ENCODE data around the gene CHSY1.

- TF ChIP-seq CTCF (IDR thresholded peaks at IDR 0.05 in 2 of 3, conservative IDR thresholded peaks at IDR 0.05 in 1 of 3; ENCODE audit: control insufficient read depth in 2 of 3, extremely low read depth in 1 of 3, insufficient read depth in 1 of 3, low read depth in 3 of 3, low read length in 3 of 3) (no peak), POU2F2 (IDR thresholded peaks at IDR 0.05; ENCODE audit: borderline replicate concordance, low read depth, low read length) (no peak), EP300 (IDR thresholded peaks at IDR 0.05; ENCODE audit: borderline replicate concordance in 1 of 2, control insufficient read depth in 1 of 2, low read depth in 2 of 2, low read length in 2 of 2) (no peak), MTA3 (IDR thresholded peaks at IDR 0.05; ENCODE audit: borderline replicate concordance, low read length) (no peak), RFX5 (IDR thresholded peaks at IDR 0.05; ENCODE audit: low read depth, low read length) (no peak), CHD2 (IDR thresholded peaks at IDR 0.05; ENCODE audit: borderline replicate concordance, low read depth, low read length) (no peak), POLR2A (IDR thresholded peaks at IDR 0.05; ENCODE audit: low read depth, low read length) (peak; percentile 23; the same call in 1 of the 2 replicates), SMC3 (IDR thresholded peaks at IDR 0.05; ENCODE audit: borderline replicate concordance, low read length) (no peak), ETV6 (conservative IDR thresholded peaks at IDR 0.05 in 1 of 2, IDR thresholded peaks at IDR 0.05 in 1 of 2; ENCODE audit: borderline replicate concordance in 1 of 2, low read depth in 1 of 2) (no peak)
Observed at GRCh38 chr15:101267320-101268104, 15.7 kb upstream of the CHSY1 start.

All from GM12878 (cell line).